ENCODE measurements around the gene CAPS.
A peak's percentile ranks its signal among the peaks of the same experiment; 100 is the strongest.

Gene CAPS

DNA sequence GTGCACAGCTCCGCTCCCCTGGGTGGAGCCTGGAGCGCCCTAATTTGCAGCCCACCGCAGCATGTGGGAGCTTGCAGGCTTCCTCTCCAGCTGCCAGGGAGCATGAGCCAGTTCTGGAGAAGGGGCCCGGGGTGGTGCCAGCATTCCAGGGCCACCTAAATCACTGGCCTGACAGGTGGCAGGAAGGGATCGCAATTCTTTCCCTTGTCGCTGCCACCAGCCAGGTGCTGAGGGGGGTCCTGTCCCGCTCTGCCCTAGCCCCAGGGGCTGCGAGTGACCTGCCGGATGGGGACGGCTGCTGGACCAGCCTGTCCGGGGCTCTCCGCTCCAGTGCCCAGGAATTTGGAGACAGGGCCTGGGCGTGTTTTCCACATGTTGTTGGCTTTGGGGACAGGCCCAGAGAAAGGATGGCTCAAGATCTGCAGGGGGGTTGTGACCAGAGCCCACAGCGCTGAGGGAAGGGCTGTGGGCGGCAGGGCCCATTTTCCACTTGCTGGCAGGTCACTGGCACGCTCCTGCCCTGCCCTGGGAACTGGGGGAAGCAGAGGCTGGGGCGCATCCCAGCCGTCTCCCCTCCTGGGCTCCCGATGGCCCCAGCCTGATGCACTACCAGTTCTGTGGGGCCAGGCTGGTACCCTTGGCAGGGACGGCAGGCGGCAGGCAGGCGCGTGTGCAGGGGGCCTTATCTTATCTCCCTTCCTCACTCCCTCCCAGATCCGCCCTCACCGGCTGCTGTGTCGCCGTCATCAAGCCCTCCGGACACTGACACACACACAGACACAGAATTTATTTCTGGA is 19.9 kb upstream of the CAPS start:
- no peak overlapping the region for H3K27ac ChIP-seq (ENCODE audit: low read length)
- peaks cover 6% of the 10 kb centered on the region for H3K27me3 ChIP-seq (ENCODE audit: low read depth, low read length)
- H3K4me3 ChIP-seq (ENCODE audit: low read depth in 1 of 2, low read length in 2 of 2): no peak overlapping the region
- H3K4me1 ChIP-seq (ENCODE audit: control insufficient read depth in 1 of 2, insufficient read depth in 2 of 2, low read length in 2 of 2): peaks cover 0 to 18% of the 10 kb centered on the region in 2 donors
- no peaks in the 10 kb centered on the region for H3K9me3 ChIP-seq (ENCODE audit: control insufficient read depth in 1 of 2, low read length in 2 of 2)
- H3K36me3 ChIP-seq (ENCODE audit: control insufficient read depth in 1 of 2, insufficient read depth in 2 of 2, low read length in 2 of 2): peaks cover 9 to 27% of the 10 kb centered on the region in 2 donors

DNA sequence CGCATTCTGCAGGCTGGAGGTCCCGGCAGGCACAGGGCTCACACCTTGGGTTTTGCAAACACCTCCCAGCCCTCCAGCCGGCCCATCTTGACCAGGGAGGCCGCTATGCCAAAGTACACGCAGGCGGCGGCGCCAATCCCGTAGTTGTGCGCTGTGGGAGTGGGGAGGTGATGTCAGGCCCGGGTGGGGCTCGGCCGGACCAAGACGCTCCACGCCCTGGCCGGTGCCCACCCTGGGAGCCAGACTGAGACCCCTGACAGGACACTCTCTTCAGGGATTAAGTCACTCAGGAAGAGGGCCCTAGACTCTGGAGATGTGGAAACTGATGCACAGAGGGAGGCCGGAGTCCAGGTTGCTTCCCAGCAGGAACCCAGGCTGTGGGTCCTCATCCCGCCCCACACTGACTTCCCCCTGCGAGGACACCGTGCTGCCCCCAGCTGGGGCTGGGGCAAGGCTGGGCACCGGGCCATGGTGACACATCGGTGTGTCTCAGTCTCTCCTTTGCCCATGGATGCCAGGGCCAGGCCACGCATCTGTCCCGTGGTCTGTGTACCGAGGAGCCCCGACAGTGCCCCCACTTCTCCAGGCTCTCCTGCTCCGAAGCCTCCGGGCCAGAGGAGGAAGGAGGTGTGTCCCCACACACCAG is 19.2 kb upstream of the CAPS start:
- no peak overlapping the region for H3K4me3 ChIP-seq (ENCODE audit: low read depth in 1 of 2, low read length in 2 of 2)
- H3K27me3 ChIP-seq (ENCODE audit: low read depth, low read length): peaks cover 6% of the 10 kb centered on the region
- H3K27ac ChIP-seq (ENCODE audit: low read length): no peak overlapping the region
- peaks cover 0 to 13% of the 10 kb centered on the region in 2 donors for H3K4me1 ChIP-seq (ENCODE audit: control insufficient read depth in 1 of 2, insufficient read depth in 2 of 2, low read length in 2 of 2)
- H3K9me3 ChIP-seq (ENCODE audit: control insufficient read depth in 1 of 2, low read length in 2 of 2): no peaks in the 10 kb centered on the region
- peaks cover 9 to 27% of the 10 kb centered on the region in 2 donors for H3K36me3 ChIP-seq (ENCODE audit: control insufficient read depth in 1 of 2, insufficient read depth in 2 of 2, low read length in 2 of 2)

DNA sequence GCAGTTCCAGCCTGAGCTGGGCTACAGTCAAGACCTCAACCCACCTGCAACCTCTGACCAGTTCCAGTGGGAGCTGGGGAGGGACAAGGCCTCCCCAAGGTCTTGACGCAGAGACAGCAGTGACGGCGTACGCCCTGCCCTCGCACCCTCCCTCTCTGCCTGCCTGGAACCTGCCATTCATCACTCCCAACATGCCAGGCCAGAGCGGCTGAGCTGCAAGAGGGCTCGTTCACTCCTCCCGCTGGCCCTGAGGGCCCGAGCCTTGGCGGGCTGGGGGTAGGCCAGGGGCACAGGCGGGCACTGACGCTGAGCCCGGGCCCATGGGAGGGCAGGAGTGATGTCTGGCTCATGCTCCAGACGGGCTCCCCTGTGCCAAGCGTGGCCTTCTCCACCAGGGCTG is 18.6 kb upstream of the CAPS start:
- H3K4me3 ChIP-seq (ENCODE audit: low read depth in 1 of 2, low read length in 2 of 2): no peak overlapping the region
- H3K9me3 ChIP-seq (ENCODE audit: control insufficient read depth in 1 of 2, low read length in 2 of 2): no peaks in the 10 kb centered on the region
- H3K27ac ChIP-seq (ENCODE audit: low read length): no peak overlapping the region
- H3K36me3 ChIP-seq (ENCODE audit: control insufficient read depth in 1 of 2, insufficient read depth in 2 of 2, low read length in 2 of 2): peaks cover 9 to 27% of the 10 kb centered on the region in 2 donors
- peaks cover 0 to 13% of the 10 kb centered on the region in 2 donors for H3K4me1 ChIP-seq (ENCODE audit: control insufficient read depth in 1 of 2, insufficient read depth in 2 of 2, low read length in 2 of 2)
- H3K27me3 ChIP-seq (ENCODE audit: low read depth, low read length): peaks cover 6% of the 10 kb centered on the region

DNA sequence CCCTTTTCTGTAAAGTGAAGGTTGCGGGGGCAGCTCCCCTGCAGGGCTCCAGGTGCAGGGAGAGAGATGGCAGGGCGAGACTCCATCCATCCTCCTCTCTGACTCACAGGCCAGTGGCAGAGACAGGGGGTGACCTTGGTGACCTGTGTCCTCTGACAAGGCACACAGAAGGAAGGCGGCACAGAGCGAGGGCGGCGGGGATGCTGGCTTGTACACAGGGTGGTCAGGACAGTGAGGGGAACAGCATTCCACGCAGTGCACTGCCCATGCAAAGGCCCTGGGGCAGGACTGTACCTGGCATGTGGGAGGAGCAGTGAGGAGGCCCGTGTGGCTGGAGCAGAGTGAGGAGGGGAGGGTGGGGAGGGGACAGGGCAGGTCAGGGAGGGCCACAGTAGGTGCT is 18.2 kb upstream of the CAPS start:
- Histone ChIP-seq H3K27ac (ENCODE audit: low read length) (no peak overlapping the region), H3K9me3 (ENCODE audit: control insufficient read depth in 1 of 2, low read length in 2 of 2) (no peaks in the 10 kb centered on the region), H3K36me3 (ENCODE audit: control insufficient read depth in 1 of 2, insufficient read depth in 2 of 2, low read length in 2 of 2) (peaks cover 9 to 27% of the 10 kb centered on the region in 2 donors), H3K4me3 (ENCODE audit: low read depth in 1 of 2, low read length in 2 of 2) (no peak overlapping the region), H3K27me3 (ENCODE audit: low read depth, low read length) (peaks cover 6% of the 10 kb centered on the region), H3K4me1 (ENCODE audit: control insufficient read depth in 1 of 2, insufficient read depth in 2 of 2, low read length in 2 of 2) (peaks cover 0 to 13% of the 10 kb centered on the region in 2 donors)

DNA sequence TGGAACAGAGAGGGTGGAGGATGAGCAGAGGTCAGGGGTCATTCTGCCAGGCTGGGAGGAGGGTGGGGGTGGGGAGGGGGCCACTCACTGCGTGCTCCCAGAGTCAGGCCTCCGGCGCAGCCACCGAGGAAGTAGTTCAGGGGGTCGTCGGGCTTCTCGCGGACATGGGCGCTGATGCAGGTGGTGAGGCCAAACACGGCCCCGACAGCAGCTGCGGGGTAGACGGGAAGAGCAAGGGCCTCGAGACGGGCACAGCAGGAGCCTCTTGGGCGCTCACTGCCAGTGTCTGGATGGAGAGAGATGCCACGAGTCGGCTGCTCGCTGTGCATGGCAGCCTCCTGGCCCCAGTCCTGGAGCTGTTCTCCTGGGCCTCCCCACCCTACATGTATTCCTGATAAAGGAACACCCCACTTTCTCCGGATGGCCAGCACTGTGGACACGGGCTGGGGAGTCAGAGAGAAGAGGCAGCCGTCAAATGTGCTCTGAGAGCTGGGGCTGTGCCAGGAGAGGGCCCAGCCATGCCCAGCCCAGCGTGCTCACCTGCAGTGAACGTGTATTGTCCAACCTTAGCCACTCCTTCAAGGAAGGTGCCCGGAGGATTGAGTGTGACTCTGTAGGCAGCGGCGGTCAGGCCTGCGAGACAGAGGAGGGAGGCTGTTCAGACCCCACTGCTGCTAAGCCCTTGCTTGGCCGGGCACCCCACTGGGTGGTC is 17.5 kb upstream of the CAPS start:
- Histone ChIP-seq H3K36me3 (ENCODE audit: control insufficient read depth in 1 of 2, insufficient read depth in 2 of 2, low read length in 2 of 2) (peaks cover 9 to 27% of the 10 kb centered on the region in 2 donors), H3K4me1 (ENCODE audit: control insufficient read depth in 1 of 2, insufficient read depth in 2 of 2, low read length in 2 of 2) (peaks cover 0 to 13% of the 10 kb centered on the region in 2 donors), H3K27ac (ENCODE audit: low read length) (no peak overlapping the region)

DNA sequence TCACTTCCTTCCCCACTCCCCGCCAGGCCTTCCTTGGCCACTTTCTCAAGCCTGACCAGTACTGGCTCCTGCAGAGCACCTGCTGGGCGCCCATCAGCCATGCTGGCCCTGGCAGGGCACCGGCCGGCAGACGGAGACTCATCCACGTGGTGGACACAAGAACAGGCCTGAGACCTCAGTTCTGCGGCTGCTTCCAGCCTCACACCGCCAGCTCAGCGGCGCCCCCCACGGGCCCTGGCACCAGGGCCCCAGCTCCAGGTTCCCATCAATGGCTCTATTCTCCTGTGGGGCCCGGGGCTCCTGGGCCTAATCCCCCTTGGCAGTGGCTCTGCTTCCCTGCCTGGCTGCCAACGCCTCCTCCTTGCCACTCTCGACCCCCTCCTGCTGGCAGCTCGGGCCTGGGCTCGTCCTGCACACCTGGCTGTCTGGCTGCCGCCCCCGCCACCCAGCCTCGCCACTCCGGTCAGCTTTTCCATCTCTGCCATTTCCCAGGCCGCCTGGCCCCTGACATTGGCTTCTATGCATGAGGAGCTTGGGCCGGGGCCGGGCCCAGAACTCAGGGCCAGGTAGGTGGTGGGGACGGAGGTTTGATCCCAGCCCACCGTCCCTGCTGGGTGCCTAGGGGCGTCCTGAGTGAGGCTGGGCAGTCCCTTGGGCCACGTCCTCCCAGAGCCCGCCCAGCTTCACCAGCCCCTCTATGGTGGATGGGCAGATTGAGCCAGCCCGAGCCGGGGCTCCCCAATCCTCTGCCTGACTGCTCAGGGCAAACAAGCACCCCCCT is 16.7 kb upstream of the CAPS start:
- Histone ChIP-seq H3K4me1 (ENCODE audit: control insufficient read depth in 1 of 2, insufficient read depth in 2 of 2, low read length in 2 of 2) (peaks cover 0 to 8% of the 10 kb centered on the region in 2 donors), H3K9me3 (ENCODE audit: control insufficient read depth in 1 of 2, low read length in 2 of 2) (no peaks in the 10 kb centered on the region), H3K27ac (ENCODE audit: low read length) (no peak overlapping the region), H3K36me3 (ENCODE audit: control insufficient read depth in 1 of 2, insufficient read depth in 2 of 2, low read length in 2 of 2) (peaks cover 9 to 27% of the 10 kb centered on the region in 2 donors), H3K4me3 (ENCODE audit: low read depth in 1 of 2, low read length in 2 of 2) (no peak overlapping the region), H3K27me3 (ENCODE audit: low read depth, low read length) (no peaks in the 10 kb centered on the region)

More for the DNA sequence above, 17.5 kb upstream of the CAPS start:
- Histone ChIP-seq H3K4me3 (ENCODE audit: low read depth in 1 of 2, low read length in 2 of 2) (no peak overlapping the region), H3K27me3 (ENCODE audit: low read depth, low read length) (peaks cover 4% of the 10 kb centered on the region), H3K9me3 (ENCODE audit: control insufficient read depth in 1 of 2, low read length in 2 of 2) (no peaks in the 10 kb centered on the region)

DNA sequence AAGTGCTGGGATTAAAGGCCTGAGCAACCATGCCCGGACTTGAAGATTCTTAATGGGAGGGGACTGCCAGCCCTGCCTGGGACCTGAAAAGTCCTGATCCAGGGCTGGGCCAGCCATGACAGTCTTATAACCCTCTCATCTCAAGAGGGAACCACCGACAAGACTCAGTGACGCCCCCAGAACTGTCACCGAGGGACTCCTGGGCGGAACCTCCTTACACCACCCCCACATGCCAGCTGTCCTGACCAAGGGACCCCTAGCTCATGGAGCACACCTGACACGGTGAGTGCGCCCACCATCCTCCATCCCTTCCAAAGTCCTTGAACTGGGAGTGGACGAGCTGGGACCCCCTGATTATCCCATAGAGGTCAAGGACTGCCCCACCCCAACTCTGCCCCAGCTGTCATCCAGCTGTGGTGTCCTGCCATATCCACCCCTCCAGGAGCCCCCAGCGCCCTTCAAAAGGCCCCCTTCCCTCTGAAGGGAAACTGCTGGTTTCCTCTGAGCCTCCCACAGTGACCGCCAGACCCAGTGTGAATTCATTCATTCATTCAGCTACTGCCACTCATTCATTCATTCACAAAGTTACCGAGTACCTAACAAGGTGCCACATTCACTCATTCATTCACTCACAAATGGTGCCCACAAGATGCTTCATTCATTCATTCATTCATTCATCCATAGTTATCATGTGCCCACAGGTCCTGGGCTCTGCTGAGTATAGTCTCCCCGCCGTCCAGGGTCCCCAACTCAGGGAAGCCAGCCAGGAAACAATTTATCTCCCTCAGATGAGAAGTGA is 14.1 kb upstream of the CAPS start:
- Histone ChIP-seq H3K36me3 (ENCODE audit: control insufficient read depth in 1 of 2, insufficient read depth in 2 of 2, low read length in 2 of 2) (peaks cover 9 to 22% of the 10 kb centered on the region in 2 donors), H3K4me3 (ENCODE audit: low read depth in 1 of 2, low read length in 2 of 2) (no peak overlapping the region), H3K9me3 (ENCODE audit: control insufficient read depth in 1 of 2, low read length in 2 of 2) (no peaks in the 10 kb centered on the region), H3K27ac (ENCODE audit: low read length) (no peak overlapping the region), H3K4me1 (ENCODE audit: control insufficient read depth in 1 of 2, insufficient read depth in 2 of 2, low read length in 2 of 2) (peaks cover 0 to 12% of the 10 kb centered on the region in 2 donors), H3K27me3 (ENCODE audit: low read depth, low read length) (no peaks in the 10 kb centered on the region)

DNA sequence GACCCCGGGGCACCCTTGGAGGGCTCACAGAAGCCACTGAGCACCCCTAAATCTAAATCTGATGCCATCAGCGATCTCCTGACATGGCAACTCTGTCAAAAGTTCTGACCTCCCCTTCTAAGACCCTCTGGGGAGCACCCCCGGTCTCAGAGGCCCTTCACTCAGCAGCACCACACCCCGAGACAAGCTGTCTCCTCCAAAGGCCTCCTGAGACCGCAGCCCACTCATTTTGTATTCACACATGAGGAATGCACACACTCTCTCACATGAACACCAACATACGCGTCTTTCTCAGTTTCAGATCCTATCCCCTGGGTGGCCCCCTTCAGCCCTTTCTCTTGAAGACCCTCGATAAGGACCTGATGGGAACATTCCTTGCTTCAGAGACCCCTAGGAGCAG is 13.1 kb upstream of the CAPS start:
- Histone ChIP-seq H3K4me3 (ENCODE audit: low read depth in 1 of 2, low read length in 2 of 2) (no peak overlapping the region), H3K27me3 (ENCODE audit: low read depth, low read length) (no peaks in the 10 kb centered on the region), H3K36me3 (ENCODE audit: control insufficient read depth in 1 of 2, insufficient read depth in 2 of 2, low read length in 2 of 2) (peaks cover 0 to 12% of the 10 kb centered on the region in 2 donors), H3K9me3 (ENCODE audit: control insufficient read depth in 1 of 2, low read length in 2 of 2) (no peaks in the 10 kb centered on the region), H3K4me1 (ENCODE audit: control insufficient read depth in 1 of 2, insufficient read depth in 2 of 2, low read length in 2 of 2) (peaks cover 0 to 17% of the 10 kb centered on the region in 2 donors), H3K27ac (ENCODE audit: low read length) (no peak overlapping the region)

DNA sequence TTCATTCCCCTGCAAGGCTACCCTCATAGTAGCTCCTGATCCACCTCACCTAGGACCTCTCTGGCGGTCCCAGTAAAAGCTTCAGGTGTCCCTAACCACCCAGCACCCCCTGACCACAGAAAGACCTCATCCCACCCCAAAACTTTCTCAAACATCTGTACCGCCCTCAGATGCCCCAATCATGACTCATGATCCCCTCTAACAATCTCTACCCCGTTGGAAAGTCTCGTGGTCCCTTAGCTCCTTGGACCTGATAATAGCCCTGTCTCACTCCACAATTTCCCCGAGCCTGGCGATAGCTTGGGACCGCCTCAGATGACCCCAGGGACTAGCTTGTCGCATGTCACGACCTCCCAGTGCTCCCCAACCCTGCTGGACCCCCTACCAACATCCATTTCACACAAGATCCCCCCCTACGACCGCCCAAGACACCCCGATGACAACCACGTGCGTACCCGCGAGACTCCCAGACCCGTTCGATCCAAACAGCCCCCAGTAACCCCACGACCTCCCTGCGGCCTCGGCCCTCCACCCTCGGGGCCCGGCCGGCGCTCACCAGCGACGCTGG is 10.9 kb upstream of the CAPS start:
- Histone ChIP-seq H3K9me3 (ENCODE audit: control insufficient read depth in 1 of 2, low read length in 2 of 2) (no peaks in the 10 kb centered on the region), H3K4me1 (ENCODE audit: control insufficient read depth in 1 of 2, insufficient read depth in 2 of 2, low read length in 2 of 2) (peaks cover 0 to 26% of the 10 kb centered on the region in 2 donors), H3K4me3 (ENCODE audit: low read depth in 1 of 2, low read length in 2 of 2) (peak overlapping the region; percentile 91 to 92), H3K27ac (ENCODE audit: low read length) (peak overlapping the region; percentile 90), H3K27me3 (ENCODE audit: low read depth, low read length) (no peaks in the 10 kb centered on the region), H3K36me3 (ENCODE audit: control insufficient read depth in 1 of 2, insufficient read depth in 2 of 2, low read length in 2 of 2) (no peaks in the 10 kb centered on the region)

Measured in muscle layer of duodenum (tissue), 2 donors.